ENCODE data around the gene ZC3HAV1.
"Not testable (repeated sequence)": the region's sequence is repeated elsewhere in the genome, so short reads cannot be mapped to it uniquely, and the experiment has no call there.

ZC3HAV1 gene

DNA sequence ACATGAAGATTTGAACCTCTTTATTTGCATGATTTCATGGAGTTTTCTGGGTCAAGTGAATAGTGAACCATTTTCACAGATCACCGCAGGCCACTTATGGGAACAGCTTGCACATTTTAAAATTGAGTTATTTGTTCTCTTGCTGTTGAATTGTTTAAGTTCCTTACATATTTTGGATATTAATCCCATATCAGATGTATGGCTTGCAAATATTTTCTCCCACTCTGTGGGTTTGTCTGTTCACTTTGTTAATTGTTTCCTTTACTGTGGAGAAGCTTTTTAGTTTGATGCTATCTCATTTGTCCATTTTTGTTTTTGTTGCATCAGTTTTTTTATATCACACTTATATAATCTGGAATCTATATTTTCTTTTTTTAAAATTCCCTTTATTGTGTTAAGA lies 59.6 kb downstream of the ZC3HAV1 start:
- no peak for DNase-seq (ENCODE audit: low spot score)

GRCh38 chr7:139049111-139049510 lies 60.4 kb downstream of the ZC3HAV1 start:
- no peak for DNase-seq (ENCODE audit: low spot score)

DNA sequence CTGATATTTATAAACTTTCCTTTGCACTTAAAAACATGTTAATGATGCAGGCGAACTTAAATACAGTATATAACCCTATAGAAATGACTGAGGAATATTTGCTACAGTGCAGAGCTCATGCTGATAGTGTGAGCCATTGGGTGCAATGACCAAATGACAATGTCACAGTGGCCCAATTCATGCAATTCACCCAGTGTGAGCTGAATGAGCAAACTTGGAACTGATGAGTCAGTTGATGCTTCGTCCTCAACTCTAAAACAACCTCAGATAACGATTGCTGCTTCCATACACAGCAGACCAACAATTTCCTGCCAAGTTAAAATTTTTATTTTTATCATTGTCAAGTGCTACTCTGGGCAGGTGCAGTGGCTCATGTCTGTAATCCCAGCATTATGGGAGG lies 61.5 kb downstream of the ZC3HAV1 start:
- DNase-seq (ENCODE audit: low spot score) = no peak

- DNase-seq (ENCODE audit: low spot score) = no peak
Measured at GRCh38 chr7:139046143-139046542, 63.4 kb downstream of the ZC3HAV1 start.

- DNase-seq (ENCODE audit: low spot score) = no peak
Measured at GRCh38 chr7:139044813-139045794, 64.4 kb downstream of the ZC3HAV1 start.

DNA sequence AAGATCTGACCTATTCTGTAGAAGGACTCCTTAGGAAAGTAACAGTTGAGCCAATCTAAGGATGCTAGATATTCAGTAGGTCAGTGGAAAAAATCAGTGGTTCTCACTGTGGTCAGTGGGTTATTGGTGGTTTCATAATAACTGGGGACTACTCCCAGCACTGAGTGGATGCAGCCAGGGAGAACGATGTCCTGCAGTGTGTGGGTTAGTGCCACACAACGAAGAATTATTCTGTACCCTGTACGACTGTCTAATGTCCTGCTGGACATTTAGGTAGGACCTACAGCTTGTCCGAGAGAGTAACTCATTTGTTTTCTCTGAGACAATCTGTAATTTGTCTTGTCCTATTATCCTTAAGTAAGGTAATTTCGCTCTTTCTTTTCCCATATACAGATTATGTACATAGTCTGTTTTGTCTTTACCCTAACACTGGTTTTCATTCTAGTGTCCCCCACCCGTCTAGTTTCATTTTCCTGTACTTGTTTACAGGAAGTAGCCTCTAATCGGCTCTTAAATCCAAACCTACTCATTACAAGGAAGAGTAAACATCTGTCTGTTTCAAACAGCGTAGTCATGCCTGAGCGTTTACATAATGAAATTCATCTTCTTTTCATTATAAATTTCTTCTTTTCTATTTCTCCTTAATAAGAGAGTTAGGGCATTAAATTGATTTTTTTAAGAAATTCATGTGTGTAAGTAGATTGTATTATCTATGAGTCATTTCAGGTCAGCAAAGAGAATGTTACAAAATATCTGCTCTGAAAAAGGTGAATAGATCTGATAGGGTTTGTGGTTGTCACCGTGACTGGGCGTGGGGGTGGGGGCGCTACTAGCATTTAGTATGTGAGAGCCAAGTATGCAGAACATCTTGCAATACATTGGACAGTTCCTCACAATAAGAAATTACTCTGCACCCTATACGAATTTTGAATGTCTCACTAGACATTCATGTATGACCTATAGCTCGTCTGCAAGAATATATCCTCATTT lies 65.4 kb downstream of the ZC3HAV1 start:
- DNase-seq (ENCODE audit: low spot score) = no peak

DNA sequence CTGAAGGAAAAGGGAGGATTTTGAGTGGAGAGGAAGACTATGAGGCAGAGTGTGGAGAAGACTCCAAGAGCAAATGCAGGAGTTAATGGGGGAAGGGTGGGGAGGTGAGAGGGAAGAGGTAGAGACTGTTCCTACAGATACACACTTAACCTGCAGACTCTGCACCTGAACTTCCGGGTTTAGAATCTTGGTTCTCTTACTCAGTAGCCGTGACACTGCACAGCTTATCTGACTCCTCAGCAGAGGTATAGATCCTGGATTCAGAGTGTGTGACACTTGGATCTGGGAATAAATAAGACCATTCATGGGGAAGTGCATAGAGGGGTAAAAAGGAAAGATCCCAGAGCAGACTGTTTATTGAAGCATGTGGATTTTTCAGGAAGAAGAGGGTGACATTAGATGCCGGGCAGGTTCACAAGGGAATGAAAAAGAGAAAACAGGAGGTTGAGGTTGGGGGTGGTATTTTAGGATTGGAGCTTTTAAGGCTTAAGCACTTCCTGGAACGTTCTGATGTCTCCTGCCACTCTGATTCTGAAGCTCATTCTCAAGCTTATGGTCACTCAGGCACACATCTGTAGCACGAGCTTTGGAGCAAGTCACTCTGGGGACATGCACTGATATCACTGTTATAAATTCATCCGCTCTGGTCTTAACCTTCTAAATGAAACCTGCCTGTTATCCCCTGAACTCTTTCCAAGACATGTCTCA lies 68.0 kb downstream of the ZC3HAV1 start:
- DNase-seq (ENCODE audit: low spot score) = no peak

GRCh38 chr7:139038691-139039090 lies 70.8 kb downstream of the ZC3HAV1 start:
- no peak for DNase-seq (ENCODE audit: low spot score)

- no peak for DNase-seq (ENCODE audit: low spot score)
Measured at GRCh38 chr7:139036901-139037300, 72.6 kb downstream of the ZC3HAV1 start.

DNA sequence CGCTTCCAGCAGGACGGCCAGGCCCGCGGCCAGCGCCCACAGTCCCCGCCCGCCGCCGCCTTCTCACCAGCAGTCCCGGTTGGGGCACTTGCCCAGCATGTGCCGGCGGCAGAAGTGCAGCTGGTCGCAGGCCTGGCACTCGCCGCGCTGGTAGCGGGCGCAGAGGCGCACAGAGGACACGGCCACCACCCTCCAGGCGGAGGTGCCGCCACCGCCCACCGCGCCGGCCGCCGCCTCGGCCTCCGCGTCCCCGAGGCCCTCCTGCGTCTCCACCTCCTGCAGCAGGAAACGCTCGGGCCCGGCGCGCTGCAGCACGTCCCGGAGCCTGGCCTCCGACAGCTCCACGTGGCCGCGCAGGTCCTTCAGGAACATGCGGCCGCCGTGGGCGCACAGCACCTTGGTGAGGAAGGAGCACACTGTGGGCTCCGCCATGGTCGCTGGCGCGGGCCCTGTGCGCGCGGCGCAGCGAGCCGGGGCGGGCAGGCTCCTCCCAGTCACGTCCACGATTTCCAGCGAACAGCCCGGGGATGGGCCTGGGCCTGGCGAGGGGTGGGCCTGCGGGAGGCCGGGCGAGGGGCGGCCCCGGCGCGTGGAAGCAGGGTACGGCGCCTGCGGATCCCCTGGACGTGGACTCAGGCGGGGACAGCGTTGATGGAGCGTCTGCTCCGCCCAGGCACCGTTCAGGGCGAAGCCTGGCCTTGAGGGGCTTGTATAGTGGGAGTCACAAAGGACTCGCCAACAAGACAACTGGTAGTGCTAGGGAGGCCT lies 73.8 kb downstream of the ZC3HAV1 start, which contains the start of gene ZC3HAV1L:
Gene ZC3HAV1L (minus strand): TSS at position 457 of the 768 bp plus-strand sequence. CDS start 25 bp downstream, at position 432.
- peak; percentile 17 for DNase-seq (ENCODE audit: low spot score)

DNA sequence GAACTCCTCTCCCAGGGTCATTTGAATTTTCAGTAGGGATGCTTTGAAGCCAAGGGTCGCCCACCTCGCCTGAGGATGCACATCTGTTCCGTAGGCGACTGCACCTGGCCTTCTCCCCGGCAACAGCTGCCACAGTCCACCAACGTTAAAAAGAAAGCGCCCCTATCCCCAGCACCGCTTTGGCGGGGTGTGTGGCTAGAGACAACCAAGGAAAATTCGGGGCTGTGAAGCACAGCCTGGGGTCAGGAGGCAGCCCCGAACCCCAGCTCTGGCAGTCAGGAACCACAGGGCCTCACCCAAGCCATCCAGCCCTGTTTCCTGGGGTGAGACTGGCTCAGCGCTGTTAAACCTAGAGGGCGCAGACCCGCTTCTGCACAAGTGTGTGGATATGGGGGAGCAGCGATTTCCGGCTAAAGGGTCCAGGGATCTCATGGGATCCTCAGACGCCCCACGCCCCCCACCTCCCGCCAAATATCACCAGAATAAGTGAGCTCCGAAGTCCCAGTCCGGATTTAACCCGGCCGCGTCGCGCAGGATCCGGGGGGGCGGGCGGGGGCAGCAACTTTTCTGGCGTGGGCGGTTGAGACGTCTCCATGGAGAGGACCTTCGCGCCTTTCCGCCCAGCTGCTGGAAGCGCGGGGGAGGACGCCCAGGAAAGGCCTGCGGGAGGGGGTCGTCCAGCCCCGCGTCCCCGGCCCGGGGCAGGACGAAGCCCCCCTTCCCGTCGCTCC lies 74.5 kb downstream of the ZC3HAV1 start:
- DNase-seq (ENCODE audit: low spot score) = peak; percentile 13

- no peak for DNase-seq (ENCODE audit: low spot score)
Measured at GRCh38 chr7:139034336-139034735, 75.2 kb downstream of the ZC3HAV1 start.

DNA sequence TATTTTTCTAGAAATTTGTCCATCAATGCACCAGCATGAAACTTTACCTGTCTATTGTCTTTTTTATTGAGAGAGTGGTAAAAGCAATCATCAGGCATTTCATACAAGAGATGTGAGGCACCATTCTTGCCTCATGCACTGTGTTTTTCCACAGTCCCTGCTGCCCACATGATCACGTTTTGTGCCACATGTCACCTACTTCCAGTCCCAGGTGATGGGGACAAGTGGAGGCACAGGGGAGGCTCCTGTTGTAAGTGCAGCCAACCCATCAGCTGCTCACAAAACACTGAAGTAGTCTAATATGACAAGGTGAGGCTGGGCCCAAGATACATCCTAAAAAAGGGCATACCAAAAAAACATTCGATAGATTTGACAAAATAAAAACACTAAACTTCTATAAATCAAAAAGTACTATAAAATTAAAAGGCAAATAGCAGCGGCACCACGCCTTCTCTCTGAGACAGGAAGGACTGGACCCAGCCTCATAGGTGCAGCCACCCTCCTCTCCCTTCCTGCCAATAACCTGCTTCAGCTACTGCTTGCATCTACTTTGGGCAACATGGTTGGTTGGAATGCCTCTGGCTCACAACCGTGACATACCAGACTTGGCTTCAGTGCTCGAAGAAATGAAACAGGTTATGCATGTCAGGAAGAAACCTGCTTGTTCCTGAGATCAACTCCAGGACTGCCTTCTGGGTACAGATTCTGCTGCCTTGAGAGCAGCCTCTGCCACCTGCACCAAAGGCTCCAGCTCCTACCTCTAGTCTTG lies 76.0 kb downstream of the ZC3HAV1 start:
- no peak for DNase-seq (ENCODE audit: low spot score)

DNA sequence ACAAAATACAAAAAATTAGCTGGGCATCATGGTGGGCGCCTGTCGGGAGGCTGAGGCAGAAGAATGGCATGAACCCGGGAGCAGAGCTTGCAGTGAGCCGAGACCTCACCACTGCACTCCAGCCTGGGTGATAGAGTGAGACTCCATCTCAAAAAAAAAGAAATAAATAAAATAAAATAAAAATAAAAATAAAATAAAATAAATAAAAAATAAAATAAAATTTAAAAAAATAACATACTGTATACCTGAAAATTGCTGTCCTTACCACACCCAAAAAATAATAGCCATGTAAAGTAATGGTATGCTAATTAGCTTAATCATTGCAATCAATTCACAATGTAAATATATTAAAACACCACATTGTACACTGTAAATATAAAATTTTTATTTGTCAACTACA lies 77.0 kb downstream of the ZC3HAV1 start:
- DNase-seq (ENCODE audit: low spot score) = no peak

- DNase-seq (ENCODE audit: low spot score) = no peak
Measured at GRCh38 chr7:139029353-139029752, 80.2 kb downstream of the ZC3HAV1 start.

- no peak for DNase-seq (ENCODE audit: low spot score)
Measured at GRCh38 chr7:139026551-139026950, 83.0 kb downstream of the ZC3HAV1 start.

DNA sequence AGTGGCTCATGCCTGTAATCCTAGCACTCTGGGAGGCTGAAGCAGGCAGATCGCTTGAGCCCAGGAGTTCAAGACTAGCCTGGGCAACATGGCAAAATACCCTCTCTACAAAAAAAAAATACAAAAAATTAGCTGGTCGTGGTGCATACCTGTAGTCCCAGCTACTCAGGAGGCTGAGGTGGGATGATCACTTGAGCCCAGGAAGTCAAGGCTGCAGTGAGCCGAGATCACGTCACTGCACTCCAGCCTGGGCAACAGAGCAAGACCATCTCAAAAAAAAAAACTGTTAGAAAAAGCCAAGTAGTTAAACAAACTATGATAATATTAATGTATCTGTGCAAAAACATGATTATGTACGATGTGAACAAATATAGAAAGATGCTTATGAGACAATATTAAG lies 83.7 kb downstream of the ZC3HAV1 start:
- DNase-seq (ENCODE audit: low spot score) = not testable (repeated sequence)

GRCh38 chr7:139023076-139023475 lies 86.4 kb downstream of the ZC3HAV1 start:
- no peak for DNase-seq (ENCODE audit: low spot score)

- no peak for DNase-seq (ENCODE audit: low spot score)
Measured at GRCh38 chr7:139022286-139022685, 87.2 kb downstream of the ZC3HAV1 start.

Data from putamen (tissue), 1 donor.